OCI-LY3 (cell line): ENCODE results near the gene DHDH.

Experiments
- EZH2phosphoT487 ChIP-seq: fragments of 200-600 bp; shearing (Covaris generic); IDR thresholded peaks from 2 replicates; pipeline ENCODE4 v1.6.1; 2018; ENCODE audit warnings: antibody characterized with exemption, mixed run types, low read depth
- TF ChIP-seq, protein P1 (sequence below): fragments of 200-600, 300-600 bp; sonication (generic); IDR thresholded peaks from 2 replicates; pipeline ENCODE4 v1.5.1; 2014; ENCODE audit warnings: antibody characterized with exemption, low read length, low read depth

DNA sequence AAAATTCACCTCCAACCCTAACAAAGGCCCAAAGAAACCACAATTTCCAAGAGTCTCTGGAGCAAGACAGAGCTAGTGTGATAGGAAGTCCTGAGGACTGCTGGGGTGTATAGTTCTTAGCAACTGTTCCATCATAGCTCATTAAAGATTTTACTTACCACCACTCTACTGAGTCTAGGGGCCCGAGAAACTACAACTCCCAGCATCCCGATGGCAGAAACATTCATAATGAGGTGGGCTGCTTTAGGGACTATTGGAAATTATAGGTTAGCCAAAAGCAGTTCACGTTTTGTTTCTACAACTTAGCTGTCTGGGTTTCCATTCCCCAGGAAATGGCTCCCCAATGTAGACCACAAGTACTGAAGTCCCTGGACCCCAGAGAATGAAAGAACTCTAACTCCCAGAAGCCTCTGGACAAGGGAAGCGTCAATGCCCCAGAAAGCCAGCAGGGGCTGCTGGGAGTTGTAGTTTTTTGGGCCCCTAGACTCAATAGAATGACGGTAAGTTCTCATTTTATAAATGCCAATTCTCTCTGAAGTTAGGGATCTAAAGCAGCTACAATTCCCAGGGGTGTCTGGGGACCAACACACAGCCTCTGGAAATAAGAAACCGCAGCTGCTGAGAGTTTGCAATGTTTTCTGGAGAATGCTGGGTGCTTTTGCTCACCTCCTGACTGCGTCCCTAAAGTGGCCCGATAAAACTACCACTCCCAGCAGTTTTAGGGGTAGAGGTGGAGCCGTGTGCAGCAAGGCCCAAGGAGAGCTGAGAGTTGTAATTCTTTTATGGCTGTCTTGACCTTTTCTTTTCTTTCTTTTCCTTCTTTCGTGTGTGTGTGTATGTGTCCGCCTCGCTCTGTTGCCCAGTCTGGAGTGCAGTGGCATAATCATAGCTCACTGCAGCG is 42.7 kb downstream of the DHDH start:
- TF ChIP-seq, protein P1, sequence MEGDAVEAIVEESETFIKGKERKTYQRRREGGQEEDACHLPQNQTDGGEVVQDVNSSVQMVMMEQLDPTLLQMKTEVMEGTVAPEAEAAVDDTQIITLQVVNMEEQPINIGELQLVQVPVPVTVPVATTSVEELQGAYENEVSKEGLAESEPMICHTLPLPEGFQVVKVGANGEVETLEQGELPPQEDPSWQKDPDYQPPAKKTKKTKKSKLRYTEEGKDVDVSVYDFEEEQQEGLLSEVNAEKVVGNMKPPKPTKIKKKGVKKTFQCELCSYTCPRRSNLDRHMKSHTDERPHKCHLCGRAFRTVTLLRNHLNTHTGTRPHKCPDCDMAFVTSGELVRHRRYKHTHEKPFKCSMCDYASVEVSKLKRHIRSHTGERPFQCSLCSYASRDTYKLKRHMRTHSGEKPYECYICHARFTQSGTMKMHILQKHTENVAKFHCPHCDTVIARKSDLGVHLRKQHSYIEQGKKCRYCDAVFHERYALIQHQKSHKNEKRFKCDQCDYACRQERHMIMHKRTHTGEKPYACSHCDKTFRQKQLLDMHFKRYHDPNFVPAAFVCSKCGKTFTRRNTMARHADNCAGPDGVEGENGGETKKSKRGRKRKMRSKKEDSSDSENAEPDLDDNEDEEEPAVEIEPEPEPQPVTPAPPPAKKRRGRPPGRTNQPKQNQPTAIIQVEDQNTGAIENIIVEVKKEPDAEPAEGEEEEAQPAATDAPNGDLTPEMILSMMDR = no peak
- no peak for TF ChIP-seq EZH2phosphoT487
